Neural progenitor cell (in vitro differentiated cells): ENCODE measurements around the gene KRTAP5-4. TPM values are rescaled to one million over a fixed set of nuclear protein-coding genes. Genes with fewer than 3 reads are reported as not detected.
A peak's percentile ranks its signal among the peaks of the same experiment; 100 is the strongest.

Experiments
- DNase-seq: peaks from one replicate; pipeline ENCODE4 v3.0.0-alpha.2; 2016; ENCODE audit warnings: low spot score
- H2AFZ ChIP-seq: fragments of 200-600 bp; sonication (generic); replicated peaks from 2 replicates; pipeline ENCODE4 v1.6.1; 2016; ENCODE audit warnings: antibody characterized with exemption
- H3F3A ChIP-seq: fragments of 200-600 bp; sonication (generic); 2 replicates; pipeline ENCODE4 v1.6.1; 2016; ENCODE audit warnings: antibody characterized with exemption, low read depth
- H3K27ac ChIP-seq: fragments of 200-600 bp; sonication (generic); 2 replicates; pipeline ENCODE4 v1.5.1; 2016; ENCODE audit warnings: mild to moderate bottlenecking
- H3K27me3 ChIP-seq: fragments of 200-600 bp; sonication (generic); 2 replicates; pipeline ENCODE4 v1.6.1; 2016; ENCODE audit warnings: mild to moderate bottlenecking, moderate library complexity
- H3K36me3 ChIP-seq: fragments of 200-600 bp; sonication (generic); 2 replicates; pipeline ENCODE4 v1.5.1; 2016
- H3K4me1 ChIP-seq: fragments of 200-600 bp; sonication (generic); 2 replicates; pipeline ENCODE4 v1.6.1; 2016; ENCODE audit warnings: mixed run types
- H3K4me2 ChIP-seq: fragments of 200-600 bp; sonication (generic); 2 replicates; pipeline ENCODE4 v1.6.1; 2016
- H3K4me3 ChIP-seq: fragments of 200-600 bp; sonication (generic); 2 replicates; pipeline ENCODE4 v1.5.1; 2016
- H3K79me2 ChIP-seq: fragments of 200-600 bp; sonication (generic); 2 replicates; pipeline ENCODE4 v1.6.1; 2016; ENCODE audit warnings: low read depth
- H3K9ac ChIP-seq: fragments of 200-600 bp; sonication (generic); 2 replicates; pipeline ENCODE4 v1.6.1; 2016
- H3K9me3 ChIP-seq: fragments of 200-600 bp; sonication (generic); 2 replicates; pipeline ENCODE4 v1.5.1; 2016; ENCODE audit warnings: low read depth
- H4K20me1 ChIP-seq: fragments of 200-600 bp; sonication (generic); 2 replicates; pipeline ENCODE4 v1.6.1; 2016; ENCODE audit warnings: low read depth
- H3K27ac Mint-ChIP-seq: 3 replicates; pipeline ENCODE4 v1.8.0; 2021; ENCODE audit warnings: mixed read lengths
- H3K27me3 Mint-ChIP-seq: 2 replicates; pipeline ENCODE4 v1.8.0; 2022; ENCODE audit warnings: low read depth, mild to moderate bottlenecking, inconsistent platforms, moderate library complexity, mixed read lengths; ENCODE audit not compliant: insufficient read depth
- H3K36me3 Mint-ChIP-seq: 3 replicates; pipeline ENCODE4 v1.8.0; 2021; ENCODE audit warnings: mixed read lengths
- H3K4me1 Mint-ChIP-seq: 3 replicates; pipeline ENCODE4 v1.8.0; 2021; ENCODE audit warnings: mixed read lengths
- H3K4me3 Mint-ChIP-seq: 3 replicates; pipeline ENCODE4 v1.8.0; 2021; ENCODE audit warnings: mild to moderate bottlenecking, moderate library complexity, mixed read lengths
- H3K9me3 Mint-ChIP-seq: 3 replicates; pipeline ENCODE4 v1.8.0; 2020; ENCODE audit warnings: mixed read lengths
- EZH2 ChIP-seq: fragments of 200-600 bp; sonication (generic); IDR thresholded peaks from 2 replicates; pipeline ENCODE4 v1.6.1; 2017; ENCODE audit warnings: antibody characterized with exemption, mild to moderate bottlenecking, moderate library complexity
- EZH2phosphoT487 ChIP-seq: fragments of 200-600 bp; sonication (generic); IDR thresholded peaks from 2 replicates; pipeline ENCODE4 v1.6.1; 2017; ENCODE audit warnings: antibody characterized with exemption
- total RNA-seq: library from RNA; depleted of rRNA; stranded (reverse); fragments of >200 nt; gene quantifications from 2 replicates; pipeline ENCODE4 v1.2.3, GENCODE V29; 2015; ENCODE audit warnings: low replicate concordance
- TF ChIP-seq, protein P1 (sequence below): fragments of 200-600 bp; sonication (generic); IDR thresholded peaks from 2 replicates; pipeline ENCODE4 v1.5.1; 2017; ENCODE audit warnings: antibody characterized with exemption, mild to moderate bottlenecking

Gene KRTAP5-4
- total RNA-seq, 1 donor from 2014 or later = not detected

DNA sequence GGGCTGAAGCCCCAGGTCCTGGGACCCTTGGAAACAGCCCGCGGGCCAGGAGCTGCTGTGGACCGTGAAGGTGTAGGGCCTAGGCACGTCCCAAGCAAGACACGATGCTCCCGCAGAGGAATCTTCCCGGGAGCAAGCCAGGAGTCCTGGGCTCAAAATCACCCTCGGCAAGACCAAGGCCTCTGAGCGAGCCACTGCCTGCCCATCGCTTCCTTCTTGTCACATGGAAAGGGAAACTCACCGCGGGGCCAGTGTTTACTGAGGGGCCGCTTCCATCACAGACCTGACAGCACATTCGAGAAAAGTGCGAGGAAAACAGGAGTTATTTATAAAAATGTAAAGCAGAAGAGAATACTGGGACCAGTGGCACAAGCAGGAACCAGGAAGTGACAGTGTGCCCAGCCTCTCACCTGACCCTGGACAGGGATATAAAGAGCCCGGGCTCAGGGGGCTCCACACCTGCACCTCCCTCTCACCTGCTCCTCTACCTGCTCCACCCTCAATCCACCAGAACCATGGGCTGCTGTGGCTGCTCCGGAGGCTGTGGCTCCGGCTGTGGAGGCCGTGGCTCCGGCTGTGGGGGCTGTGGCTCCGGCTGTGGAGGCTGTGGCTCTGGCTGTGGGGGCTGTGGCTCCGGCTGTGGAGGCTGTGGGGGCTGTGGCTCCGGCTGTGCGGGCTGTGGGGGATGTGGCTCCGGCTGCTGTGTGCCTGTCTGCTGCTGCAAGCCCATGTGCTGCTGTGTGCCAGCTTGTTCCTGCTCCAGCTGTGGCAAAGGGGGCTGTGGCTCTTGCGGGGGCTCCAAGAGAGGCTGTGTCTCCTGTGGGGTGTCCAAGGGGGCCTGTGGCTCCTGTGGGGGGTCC lies 7.6 kb upstream of the KRTAP5-4 start, which contains the start of gene KRTAP5-5:
KRTAP5-5 (plus strand) TSS at position 450 of the 860 bp plus-strand sequence; CDS start at position 516, 66 bp downstream.
- Mint-ChIP-seq H3K4me1 (peaks cover 10% of the 10 kb centered on the region), H3K27ac (no peak within 1 kb of the TSS), H3K9me3 (no peaks in the 10 kb centered on the region), H3K27me3 (peaks cover 6% of the 10 kb centered on the region), H3K36me3 (no peaks in the 10 kb centered on the region), H3K4me3 (no peak within 1 kb of the TSS)
- H3K27me3 ChIP-seq = peaks cover 44% of the 10 kb centered on the region
- no peak within 1 kb of the TSS for H3K9ac ChIP-seq
- no peaks in the 10 kb centered on the region for H3K79me2 ChIP-seq
- H3K27ac ChIP-seq = no peak within 1 kb of the TSS
- H3K9me3 ChIP-seq = no peaks in the 10 kb centered on the region
- no peaks in the 10 kb centered on the region for H3K36me3 ChIP-seq
- no peak within 1 kb of the TSS for H3K4me2 ChIP-seq
- no peak for DNase-seq
- no peaks in the 10 kb centered on the region for H4K20me1 ChIP-seq
- H3F3A ChIP-seq = no peaks in the 10 kb centered on the region
- H3K4me3 ChIP-seq = no peak within 1 kb of the TSS
- H3K4me1 ChIP-seq = no peaks in the 10 kb centered on the region
- TF ChIP-seq EZH2phosphoT487 (no peak), EZH2 (no peak)
- TF ChIP-seq, protein P1, sequence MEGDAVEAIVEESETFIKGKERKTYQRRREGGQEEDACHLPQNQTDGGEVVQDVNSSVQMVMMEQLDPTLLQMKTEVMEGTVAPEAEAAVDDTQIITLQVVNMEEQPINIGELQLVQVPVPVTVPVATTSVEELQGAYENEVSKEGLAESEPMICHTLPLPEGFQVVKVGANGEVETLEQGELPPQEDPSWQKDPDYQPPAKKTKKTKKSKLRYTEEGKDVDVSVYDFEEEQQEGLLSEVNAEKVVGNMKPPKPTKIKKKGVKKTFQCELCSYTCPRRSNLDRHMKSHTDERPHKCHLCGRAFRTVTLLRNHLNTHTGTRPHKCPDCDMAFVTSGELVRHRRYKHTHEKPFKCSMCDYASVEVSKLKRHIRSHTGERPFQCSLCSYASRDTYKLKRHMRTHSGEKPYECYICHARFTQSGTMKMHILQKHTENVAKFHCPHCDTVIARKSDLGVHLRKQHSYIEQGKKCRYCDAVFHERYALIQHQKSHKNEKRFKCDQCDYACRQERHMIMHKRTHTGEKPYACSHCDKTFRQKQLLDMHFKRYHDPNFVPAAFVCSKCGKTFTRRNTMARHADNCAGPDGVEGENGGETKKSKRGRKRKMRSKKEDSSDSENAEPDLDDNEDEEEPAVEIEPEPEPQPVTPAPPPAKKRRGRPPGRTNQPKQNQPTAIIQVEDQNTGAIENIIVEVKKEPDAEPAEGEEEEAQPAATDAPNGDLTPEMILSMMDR = no peak
- peak within 1 kb of the TSS; percentile 88 for H2AFZ ChIP-seq

DNA sequence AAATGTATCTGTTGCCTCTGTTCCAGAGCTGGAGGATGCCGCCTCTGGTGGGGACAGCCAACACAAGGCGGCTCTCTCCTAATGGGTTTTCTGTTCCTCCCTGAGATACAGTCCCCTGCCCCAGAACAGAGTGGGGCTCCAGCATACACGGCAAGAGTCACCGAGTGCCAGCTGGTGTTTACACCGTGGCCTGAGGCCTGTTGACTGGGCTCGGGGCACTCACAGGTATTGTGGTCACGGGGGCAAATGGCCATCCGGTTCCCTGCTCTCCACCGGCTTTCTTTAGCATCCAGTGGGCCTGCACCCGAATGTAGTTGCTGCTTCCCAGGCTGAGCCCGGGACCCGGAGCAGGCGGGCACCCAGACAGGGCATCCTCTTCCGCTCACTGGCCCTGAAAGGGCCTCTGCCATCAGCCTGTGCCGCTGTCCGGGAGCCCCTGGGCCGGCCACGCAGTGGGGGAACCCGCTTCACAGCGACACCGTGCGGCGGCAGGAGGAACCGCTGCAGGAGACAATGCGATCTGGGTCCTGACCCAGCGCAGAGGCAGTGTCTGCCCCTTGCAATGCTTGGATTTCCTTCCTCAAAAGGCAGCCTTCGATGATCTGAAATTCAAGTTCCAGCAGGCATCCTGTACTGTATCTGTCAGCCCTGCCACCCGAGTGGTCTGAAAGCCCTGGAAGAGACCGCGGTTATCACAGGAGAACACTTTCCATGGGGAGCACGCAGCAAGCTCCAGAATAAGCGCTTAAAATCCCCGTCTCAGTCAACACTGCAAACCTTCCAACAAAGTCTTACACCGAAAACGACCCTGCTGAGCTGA lies 6.8 kb upstream of the KRTAP5-4 start:
- Histone ChIP-seq H3K79me2 (no peaks in the 10 kb centered on the region), H4K20me1 (no peaks in the 10 kb centered on the region), H3K9me3 (no peaks in the 10 kb centered on the region), H2AFZ (peak overlapping the region; percentile 88), H3K4me3 (no peak overlapping the region), H3K9ac (no peak overlapping the region), H3K4me2 (no peak overlapping the region), H3K4me1 (no peaks in the 10 kb centered on the region), H3F3A (no peaks in the 10 kb centered on the region), H3K36me3 (no peaks in the 10 kb centered on the region), H3K27ac (no peak overlapping the region), H3K27me3 (peaks cover 44% of the 10 kb centered on the region)
- H3K4me1 Mint-ChIP-seq = peaks cover 10% of the 10 kb centered on the region
- no peak overlapping the region for H3K4me3 Mint-ChIP-seq
- H3K27ac Mint-ChIP-seq = no peak overlapping the region
- no peaks in the 10 kb centered on the region for H3K9me3 Mint-ChIP-seq
- DNase-seq = peak; percentile 79
- H3K27me3 Mint-ChIP-seq = peaks cover 10% of the 10 kb centered on the region
- TF ChIP-seq, protein P1 = peak; percentile 96
- TF ChIP-seq EZH2 = no peak
- no peaks in the 10 kb centered on the region for H3K36me3 Mint-ChIP-seq

DNA sequence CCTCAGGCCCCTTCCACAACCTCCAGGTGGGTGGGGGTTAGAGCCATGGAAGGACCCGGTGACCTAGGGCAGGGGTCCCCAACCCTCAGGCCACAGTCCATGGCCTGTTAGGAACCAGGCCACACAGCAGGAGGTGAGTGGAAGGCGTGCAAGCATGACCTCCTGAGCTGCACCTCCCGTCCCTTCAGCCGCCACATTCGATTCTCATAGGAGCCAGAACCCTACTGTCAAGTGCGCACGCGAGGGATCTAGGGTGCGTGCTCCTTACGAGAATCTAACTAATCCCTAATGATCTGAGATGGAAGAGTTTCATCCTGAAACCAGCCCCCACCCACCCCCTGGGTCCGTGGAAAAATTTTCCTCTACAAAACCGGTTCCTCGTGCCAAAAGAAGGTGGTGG lies 3.6 kb upstream of the KRTAP5-4 start:
- H4K20me1 ChIP-seq = no peaks in the 10 kb centered on the region
- H3K9me3 ChIP-seq = no peaks in the 10 kb centered on the region
- peaks cover 25% of the 10 kb centered on the region for H3K27me3 ChIP-seq
- H3K4me2 ChIP-seq = no peak overlapping the region
- no peaks in the 10 kb centered on the region for H3K36me3 ChIP-seq
- TF ChIP-seq, protein P1 = no peak
- TF ChIP-seq EZH2phosphoT487 (no peak), EZH2 (no peak)
- no peak overlapping the region for H3K4me3 ChIP-seq
- H2AFZ ChIP-seq = no peak overlapping the region
- no peak overlapping the region for H3K4me3 Mint-ChIP-seq
- H3K4me1 ChIP-seq = no peaks in the 10 kb centered on the region
- no peaks in the 10 kb centered on the region for H3F3A ChIP-seq
- no peaks in the 10 kb centered on the region for H3K36me3 Mint-ChIP-seq
- H3K27ac ChIP-seq = no peak overlapping the region
- peaks cover 12% of the 10 kb centered on the region for H3K27me3 Mint-ChIP-seq
- H3K9ac ChIP-seq = no peak overlapping the region
- no peaks in the 10 kb centered on the region for H3K9me3 Mint-ChIP-seq
- peaks cover 6% of the 10 kb centered on the region for H3K4me1 Mint-ChIP-seq
- no peak for DNase-seq
- H3K27ac Mint-ChIP-seq = no peak overlapping the region
- no peaks in the 10 kb centered on the region for H3K79me2 ChIP-seq
